Measurements from ENCODE around the gene CPEB3.
"Not testable (repeated sequence)": the region's sequence is repeated elsewhere in the genome, so short reads cannot be mapped to it uniquely, and the experiment has no call there.

CPEB3 gene

GRCh38 chr10:92094960-92095359 is 195.9 kb downstream of the CPEB3 start:
- DNase-seq (ENCODE audit: low read depth), result no peak

- no peak for DNase-seq (ENCODE audit: low read depth)
These were observed 198.9 kb downstream of the CPEB3 start for GRCh38 chr10:92091965-92092364.

- peak; percentile 22 for DNase-seq (ENCODE audit: low read depth)
These were observed 203.0 kb downstream of the CPEB3 start for GRCh38 chr10:92087750-92088395.

GRCh38 chr10:92082583-92083280 is 208.1 kb downstream of the CPEB3 start:
- DNase-seq (ENCODE audit: low read depth), result no peak

GRCh38 chr10:92081641-92082040 is 209.2 kb downstream of the CPEB3 start:
- DNase-seq (ENCODE audit: low read depth), result no peak

- DNase-seq (ENCODE audit: low read depth), result no peak
These were observed 210.6 kb downstream of the CPEB3 start for GRCh38 chr10:92080244-92080643.

GRCh38 chr10:92079003-92079402 is 211.9 kb downstream of the CPEB3 start:
- DNase-seq (ENCODE audit: low read depth), result no peak

GRCh38 chr10:92076722-92077121 is 214.2 kb downstream of the CPEB3 start:
- DNase-seq (ENCODE audit: low read depth), result no peak

GRCh38 chr10:92075829-92076228 is 215.0 kb downstream of the CPEB3 start:
- no peak for DNase-seq (ENCODE audit: low read depth)

GRCh38 chr10:92074126-92074887 is 216.6 kb downstream of the CPEB3 start:
- no peak for DNase-seq (ENCODE audit: low read depth)

- no peak for DNase-seq (ENCODE audit: low read depth)
These were observed 222.0 kb downstream of the CPEB3 start for GRCh38 chr10:92068900-92069299.

- no peak for DNase-seq (ENCODE audit: low read depth)
These were observed 224.5 kb downstream of the CPEB3 start for GRCh38 chr10:92066386-92066785.

GRCh38 chr10:92064506-92064905 is 226.4 kb downstream of the CPEB3 start:
- DNase-seq (ENCODE audit: low read depth), result no peak

GRCh38 chr10:92062273-92062672 is 228.6 kb downstream of the CPEB3 start:
- no peak for DNase-seq (ENCODE audit: low read depth)

- DNase-seq (ENCODE audit: low read depth), result no peak
These were observed 236.1 kb downstream of the CPEB3 start for GRCh38 chr10:92054807-92055206.

GRCh38 chr10:92052741-92053140 is 238.1 kb downstream of the CPEB3 start:
- DNase-seq (ENCODE audit: low read depth), result no peak

GRCh38 chr10:92052088-92052487 is 238.8 kb downstream of the CPEB3 start:
- DNase-seq (ENCODE audit: low read depth), result no peak

- no peak for DNase-seq (ENCODE audit: low read depth)
These were observed 243.7 kb downstream of the CPEB3 start for GRCh38 chr10:92047215-92047614.

- DNase-seq (ENCODE audit: low read depth), result no peak
These were observed 245.2 kb downstream of the CPEB3 start for GRCh38 chr10:92045641-92046106.

- no peak for DNase-seq (ENCODE audit: low read depth)
These were observed 248.3 kb downstream of the CPEB3 start for GRCh38 chr10:92042541-92042940.

GRCh38 chr10:92038949-92039348 is 251.9 kb downstream of the CPEB3 start:
- DNase-seq (ENCODE audit: low read depth), result no peak

GRCh38 chr10:92033070-92033469 is 257.8 kb downstream of the CPEB3 start:
- not testable (repeated sequence) for DNase-seq (ENCODE audit: low read depth)

- no peak for DNase-seq (ENCODE audit: low read depth)
These were observed 259.3 kb downstream of the CPEB3 start for GRCh38 chr10:92031580-92031979.
